Measurements from ENCODE around the gene PDLIM1. TPM values are rescaled to one million over a fixed set of nuclear protein-coding genes. Genes with fewer than 3 reads are reported as not detected.

PDLIM1 gene
- total and polyA plus RNA-seq, 2 of the 13 experiments (the other 11 are each of a cell fraction or from before 2014, with no cell fraction given) = 119 to 123 TPM

DNA sequence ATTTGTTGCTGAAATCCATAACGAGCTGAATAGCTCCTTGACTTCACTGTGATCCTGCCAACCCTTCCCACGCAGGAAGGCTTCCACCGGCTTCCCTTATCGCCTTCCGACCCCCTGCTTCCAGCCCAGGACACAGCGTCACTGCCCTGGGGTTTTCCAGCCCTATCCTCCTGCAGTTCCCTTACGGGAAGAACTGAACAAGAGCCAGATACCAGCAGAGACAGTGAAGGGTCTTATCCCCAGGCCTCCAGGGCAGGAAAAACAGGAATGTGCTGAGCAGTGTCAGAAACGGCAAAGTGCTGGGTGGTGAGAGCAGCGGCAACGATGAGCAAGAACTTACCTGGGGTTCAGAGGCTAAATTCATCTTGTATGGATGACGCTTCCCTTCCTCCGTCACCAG is 22.4 kb downstream of the PDLIM1 start (continued):
- TF ChIP-seq, protein P1, sequence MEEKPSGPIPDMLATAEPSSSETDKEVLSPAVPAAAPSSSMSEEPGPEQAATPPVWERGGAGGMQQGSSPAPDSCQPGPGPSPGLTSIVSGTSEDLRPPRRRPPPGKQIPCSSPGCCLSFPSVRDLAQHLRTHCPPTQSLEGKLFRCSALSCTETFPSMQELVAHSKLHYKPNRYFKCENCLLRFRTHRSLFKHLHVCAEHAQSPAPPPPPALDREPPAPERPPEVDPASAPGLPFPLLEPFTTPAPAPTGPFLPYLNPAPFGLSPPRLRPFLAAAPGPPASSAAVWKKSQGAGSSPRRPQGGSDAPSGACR (CRISPR knock-in tag; IDR thresholded peaks at IDR 0.05) = no peak
- TF ChIP-seq HNRNPH1 (optimal IDR thresholded peaks at IDR 0.05; ENCODE audit: low read depth, low read length) = no peak
- TF ChIP-seq NFE2L2 (IDR thresholded peaks at IDR 0.05; ENCODE audit: low read length) = no peak
- no peak for TF ChIP-seq CREM (IDR thresholded peaks at IDR 0.05)
- no peak for TF ChIP-seq CREM (CRISPR knock-in tag; IDR thresholded peaks at IDR 0.05)
- TF ChIP-seq PAX8 (CRISPR knock-in tag; IDR thresholded peaks at IDR 0.05; ENCODE audit: borderline replicate concordance) = no peak
- no peak for TF ChIP-seq CCAR2 (optimal IDR thresholded peaks at IDR 0.05; ENCODE audit: low read depth, low read length)

DNA sequence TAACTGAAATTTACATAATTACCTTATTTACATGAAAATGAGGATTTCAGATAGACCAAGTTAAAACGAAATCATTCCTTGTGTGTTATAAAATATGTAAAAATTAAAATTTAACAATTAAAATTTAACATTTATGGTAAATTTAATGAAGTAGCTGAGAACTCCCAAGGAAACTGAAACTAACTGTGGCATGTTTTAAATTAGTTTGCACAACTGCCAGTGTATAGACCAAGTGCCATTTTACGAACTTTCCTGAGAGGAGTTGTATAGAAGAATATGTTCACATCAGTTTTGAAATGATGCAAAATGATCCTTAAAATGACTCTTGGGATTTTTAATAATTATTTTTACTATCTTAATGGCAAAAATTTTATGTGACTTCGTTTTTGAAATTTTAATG is 23.6 kb downstream of the PDLIM1 start:
- H3K9me3 ChIP-seq (ENCODE audit: low read length) = no peaks in the 10 kb centered on the region
- FAIRE-seq (no peak), ATAC-seq (no peak), DNase-seq (ENCODE audit: low spot score) (no peak)
- H3K27ac ChIP-seq (ENCODE audit: extremely low read length, insufficient read depth, low read length) = peak overlapping the region; percentile 80
- TF ChIP-seq, protein P2, sequence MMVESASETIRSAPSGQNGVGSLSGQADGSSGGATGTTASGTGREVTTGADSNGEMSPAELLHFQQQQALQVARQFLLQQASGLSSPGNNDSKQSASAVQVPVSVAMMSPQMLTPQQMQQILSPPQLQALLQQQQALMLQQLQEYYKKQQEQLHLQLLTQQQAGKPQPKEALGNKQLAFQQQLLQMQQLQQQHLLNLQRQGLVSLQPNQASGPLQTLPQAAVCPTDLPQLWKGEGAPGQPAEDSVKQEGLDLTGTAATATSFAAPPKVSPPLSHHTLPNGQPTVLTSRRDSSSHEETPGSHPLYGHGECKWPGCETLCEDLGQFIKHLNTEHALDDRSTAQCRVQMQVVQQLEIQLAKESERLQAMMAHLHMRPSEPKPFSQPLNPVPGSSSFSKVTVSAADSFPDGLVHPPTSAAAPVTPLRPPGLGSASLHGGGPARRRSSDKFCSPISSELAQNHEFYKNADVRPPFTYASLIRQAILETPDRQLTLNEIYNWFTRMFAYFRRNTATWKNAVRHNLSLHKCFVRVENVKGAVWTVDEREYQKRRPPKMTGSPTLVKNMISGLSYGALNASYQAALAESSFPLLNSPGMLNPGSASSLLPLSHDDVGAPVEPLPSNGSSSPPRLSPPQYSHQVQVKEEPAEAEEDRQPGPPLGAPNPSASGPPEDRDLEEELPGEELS (CRISPR knock-in tag; IDR thresholded peaks at IDR 0.05) = no peak
- TF ChIP-seq ETV5 (CRISPR knock-in tag; IDR thresholded peaks at IDR 0.05; ENCODE audit: borderline replicate concordance) = no peak
- TF ChIP-seq ZNF570 (CRISPR knock-in tag; IDR thresholded peaks at IDR 0.05; ENCODE audit: borderline replicate concordance) = no peak
- TF ChIP-seq, protein P3, sequence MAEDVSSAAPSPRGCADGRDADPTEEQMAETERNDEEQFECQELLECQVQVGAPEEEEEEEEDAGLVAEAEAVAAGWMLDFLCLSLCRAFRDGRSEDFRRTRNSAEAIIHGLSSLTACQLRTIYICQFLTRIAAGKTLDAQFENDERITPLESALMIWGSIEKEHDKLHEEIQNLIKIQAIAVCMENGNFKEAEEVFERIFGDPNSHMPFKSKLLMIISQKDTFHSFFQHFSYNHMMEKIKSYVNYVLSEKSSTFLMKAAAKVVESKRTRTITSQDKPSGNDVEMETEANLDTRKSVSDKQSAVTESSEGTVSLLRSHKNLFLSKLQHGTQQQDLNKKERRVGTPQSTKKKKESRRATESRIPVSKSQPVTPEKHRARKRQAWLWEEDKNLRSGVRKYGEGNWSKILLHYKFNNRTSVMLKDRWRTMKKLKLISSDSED (CRISPR knock-in tag; IDR thresholded peaks at IDR 0.05) = no peak
- TF ChIP-seq ZNF367 (CRISPR knock-in tag; IDR thresholded peaks at IDR 0.05; ENCODE audit: borderline replicate concordance) = no peak
- TF ChIP-seq, protein P4, sequence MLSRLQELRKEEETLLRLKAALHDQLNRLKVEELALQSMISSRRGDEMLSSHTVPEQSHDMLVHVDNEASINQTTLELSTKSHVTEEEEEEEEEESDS (CRISPR knock-in tag; IDR thresholded peaks at IDR 0.05; ENCODE audit: borderline replicate concordance) = no peak
- TF ChIP-seq ZNF382 (CRISPR knock-in tag; IDR thresholded peaks at IDR 0.05; ENCODE audit: borderline replicate concordance) = no peak
- TF ChIP-seq, protein P5, sequence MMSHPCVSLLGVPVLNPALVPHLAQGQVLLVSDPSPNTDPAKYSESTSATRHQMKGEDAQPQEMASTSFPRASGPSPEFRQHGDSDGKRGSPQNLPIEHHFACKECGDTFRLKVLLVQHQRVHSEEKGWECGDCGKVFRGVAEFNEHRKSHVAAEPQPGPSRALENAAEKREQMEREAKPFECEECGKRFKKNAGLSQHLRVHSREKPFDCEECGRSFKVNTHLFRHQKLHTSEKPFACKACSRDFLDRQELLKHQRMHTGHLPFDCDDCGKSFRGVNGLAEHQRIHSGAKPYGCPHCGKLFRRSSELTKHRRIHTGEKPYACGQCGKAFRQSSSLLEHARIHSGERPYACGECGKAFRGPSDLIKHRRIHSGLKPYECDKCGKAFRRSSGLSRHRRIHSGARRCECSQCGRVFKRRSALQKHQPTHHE (CRISPR knock-in tag; IDR thresholded peaks at IDR 0.05; ENCODE audit: borderline replicate concordance) = no peak
- no peak for TF ChIP-seq NBN (conservative IDR thresholded peaks at IDR 0.05)
- TF ChIP-seq RFX3 (CRISPR knock-in tag; IDR thresholded peaks at IDR 0.05) = no peak
- H2AFZ ChIP-seq (ENCODE audit: low read length) = no peak overlapping the region
- intact Hi-C loops (cut with micrococcal nuclease; ENCODE audit: unreplicated experiment) = no loop called here
- 0 out of 2 replicates have a peak overlapping the region, but pooled peaks have one; percentile 60 for H3K9ac ChIP-seq (ENCODE audit: insufficient read depth, low read depth, low read length)
- peaks cover 14% of the 10 kb centered on the region for H3K79me2 ChIP-seq (ENCODE audit: insufficient read depth, low read length)
- no peaks in the 10 kb centered on the region for H3K27me3 ChIP-seq (ENCODE audit: control insufficient read depth in 1 of 2, insufficient read depth in 2 of 2, low read length in 2 of 2)
- WGBS (ENCODE audit: low lambda C conversion rate) = 92% methylated on average over 3 of the region's 3 CpGs
- H3K4me1 ChIP-seq (ENCODE audit: insufficient read depth, low read length) = peaks cover 52% of the 10 kb centered on the region
- ChIA-PET CTCF (ENCODE audit: low intra/inter-chr PET ratio, low total read pairs) (no interaction called here), POLR2A (no interaction called here)
- no peaks in the 10 kb centered on the region; the same call in 1 of the 2 replicates for H4K20me1 ChIP-seq (ENCODE audit: insufficient read depth, low read length)
- H3K4me2 ChIP-seq (ENCODE audit: low read depth, low read length) = no peak overlapping the region
- H3K4me3 ChIP-seq (replicated peaks in 1 of 3; ENCODE audit: insufficient read depth in 1 of 3, low read depth in 2 of 3, low read length in 3 of 3) = no peak overlapping the region
- peaks cover 18 to 69% of the 10 kb centered on the region in 2 experiments for H3K36me3 ChIP-seq (replicated peaks in 1 of 2; ENCODE audit: control insufficient read depth in 1 of 2, insufficient read depth in 2 of 2, low read length in 2 of 2)
- TSS peak; percentile 14 for BruUV-seq (replicated peaks)
- in situ Hi-C loops (cut with HindIII; ENCODE audit: extremely low pct_ligation_motif_present, low pct_unique_long_range_greater_than_20kb) = no loop called here
